ENCODE measurements around the gene TSPAN14.

DNA sequence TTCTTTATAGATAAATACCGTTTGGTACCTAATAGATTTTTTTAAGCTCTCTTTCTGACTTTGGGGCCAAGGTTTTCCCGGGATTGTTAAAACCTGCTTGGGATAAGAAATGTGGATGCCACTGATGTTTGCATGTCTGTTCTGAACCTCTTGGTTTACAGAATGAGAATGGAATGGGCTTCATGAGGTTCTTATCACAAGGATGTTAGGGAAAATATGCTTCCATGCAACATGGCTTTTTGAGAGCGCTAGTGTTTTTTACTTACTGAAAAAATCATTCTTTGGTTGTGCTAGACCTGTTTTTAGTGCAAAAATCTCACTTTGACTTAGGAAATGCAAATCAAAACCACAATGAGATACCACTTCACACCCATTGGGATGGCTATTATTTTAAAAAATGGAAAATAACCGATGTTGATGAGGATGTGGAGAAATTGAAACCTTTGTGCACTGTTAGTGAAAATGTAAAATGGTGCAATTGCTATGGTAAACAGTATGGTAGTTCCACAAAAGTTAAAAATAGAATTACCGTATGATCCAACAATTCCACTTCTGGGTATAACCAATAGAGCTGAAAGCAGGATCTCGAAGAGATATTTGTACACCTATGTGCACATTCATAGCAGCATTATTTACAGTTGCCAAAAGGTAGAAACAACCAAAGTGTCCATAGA is 38.9 kb downstream of the TSPAN14 start:
- TF ChIP-seq POLR2A (IDR thresholded peaks at IDR 0.05; ENCODE audit: low read length), result no peak
- no peak for TF ChIP-seq GATA1 (IDR thresholded peaks at IDR 0.05; ENCODE audit: low read depth, low read length)
